Measurements from ENCODE around the gene CHPF2.

CHPF2 gene

DNA sequence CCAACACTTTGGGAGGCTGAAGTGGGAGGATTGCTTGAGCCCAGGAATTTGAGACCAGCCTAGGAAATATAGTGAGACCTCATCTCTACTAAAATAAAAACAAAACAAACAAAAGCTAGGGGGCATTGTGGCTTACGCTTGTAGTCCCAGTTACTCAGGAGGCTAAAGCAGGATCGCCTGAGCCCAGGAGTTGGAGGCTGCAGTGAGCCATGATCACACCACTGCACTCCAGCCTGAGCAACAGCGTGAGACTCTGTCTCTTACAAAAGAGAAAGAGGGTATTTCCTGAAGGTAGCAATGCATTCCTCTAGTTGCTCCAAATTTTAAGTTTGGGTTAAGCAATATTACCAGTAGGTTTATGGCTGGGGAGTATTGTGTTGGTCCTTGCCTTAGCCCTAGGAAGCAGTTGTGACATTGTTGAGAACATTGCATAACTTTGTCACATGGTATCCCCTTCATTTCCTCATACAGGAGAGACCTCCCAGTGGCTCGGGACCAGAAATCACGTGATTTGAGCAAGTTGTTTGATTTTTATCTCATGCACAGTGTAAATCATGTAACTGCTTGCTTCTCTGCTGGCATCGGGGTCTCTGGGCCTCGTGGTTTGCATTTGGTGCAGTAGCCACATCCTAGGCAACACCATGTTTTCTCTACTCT is 39.5 kb downstream of the CHPF2 start:
- peak; percentile 36 to 48 for DNase-seq

DNA sequence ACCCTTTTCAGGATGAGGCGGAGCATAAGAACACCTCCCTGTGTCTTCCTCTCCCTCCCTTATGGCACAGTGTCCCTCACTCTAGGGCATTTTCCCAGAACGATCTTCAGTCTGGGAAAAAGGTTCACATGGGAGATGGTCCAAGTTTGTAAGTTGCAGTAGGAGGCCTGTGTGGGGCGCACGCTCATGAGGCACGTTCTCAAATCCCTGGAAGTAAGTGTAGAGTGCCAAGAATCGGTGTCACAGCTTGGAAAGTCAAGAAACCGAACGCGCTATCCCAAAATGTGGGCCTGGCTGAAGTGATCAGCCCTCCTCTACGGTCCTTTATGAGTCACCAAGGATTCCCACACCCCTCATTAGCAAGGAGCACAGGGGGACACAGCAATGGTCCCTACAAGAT is 40.1 kb downstream of the CHPF2 start:
- DNase-seq = no peak

DNA sequence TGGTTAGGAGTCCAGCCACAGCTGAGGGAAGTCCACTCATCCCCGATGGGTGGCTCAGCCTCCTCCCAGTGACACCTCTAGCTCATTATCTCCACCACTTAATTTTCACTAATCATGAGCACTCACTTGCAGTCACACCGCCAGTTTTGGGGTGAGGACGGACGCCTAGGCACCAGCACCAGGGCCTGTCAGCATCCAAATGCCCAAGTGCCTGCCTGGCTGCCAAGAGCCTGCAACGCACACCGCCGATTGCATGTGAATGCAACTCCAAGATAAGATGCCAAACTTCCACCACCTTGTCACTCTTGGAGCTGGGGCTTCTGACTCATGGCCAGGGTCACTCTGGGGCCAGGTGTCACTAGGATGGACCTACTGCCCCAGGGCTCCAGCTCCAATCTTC is 40.6 kb downstream of the CHPF2 start:
- no peak for DNase-seq

DNA sequence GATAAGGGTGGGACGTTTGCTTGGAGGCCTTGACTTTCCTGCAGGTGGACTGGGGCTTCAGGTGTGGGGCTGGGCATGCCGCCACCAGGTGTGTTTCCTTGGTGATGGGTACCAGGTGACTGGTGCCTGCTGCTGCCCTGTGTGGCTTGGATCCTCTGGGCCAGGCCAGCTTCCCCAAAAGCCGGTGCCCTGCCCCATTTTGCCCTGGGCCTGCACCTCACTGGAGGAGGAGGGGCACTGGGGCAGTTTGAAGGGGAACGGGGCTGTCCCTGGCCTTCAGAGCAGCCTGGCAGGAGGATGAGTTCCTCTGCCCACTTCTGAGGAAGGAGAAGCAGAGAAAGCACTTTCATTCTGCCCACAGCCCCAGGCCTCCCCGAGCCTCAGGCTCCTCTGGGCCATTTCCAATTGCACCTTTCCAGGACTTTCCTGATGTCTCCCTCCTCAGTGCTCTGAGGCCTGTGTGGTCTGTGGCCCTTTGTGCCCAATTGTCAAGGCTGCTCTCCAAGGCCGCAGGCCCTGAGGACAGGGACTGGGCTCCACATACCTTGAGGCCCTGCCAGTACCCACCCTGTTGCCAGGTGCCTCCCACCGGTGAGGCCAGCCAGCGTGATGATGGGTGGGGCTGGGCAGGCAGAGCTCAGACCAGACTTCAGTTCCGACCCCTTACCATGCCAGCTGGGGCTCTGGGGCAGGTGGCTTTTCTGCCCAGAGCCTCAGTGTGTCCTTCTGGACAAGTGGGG is 41.5 kb downstream of the CHPF2 start:
- DNase-seq = peak in 1 of 2 donors; percentile 50

DNA sequence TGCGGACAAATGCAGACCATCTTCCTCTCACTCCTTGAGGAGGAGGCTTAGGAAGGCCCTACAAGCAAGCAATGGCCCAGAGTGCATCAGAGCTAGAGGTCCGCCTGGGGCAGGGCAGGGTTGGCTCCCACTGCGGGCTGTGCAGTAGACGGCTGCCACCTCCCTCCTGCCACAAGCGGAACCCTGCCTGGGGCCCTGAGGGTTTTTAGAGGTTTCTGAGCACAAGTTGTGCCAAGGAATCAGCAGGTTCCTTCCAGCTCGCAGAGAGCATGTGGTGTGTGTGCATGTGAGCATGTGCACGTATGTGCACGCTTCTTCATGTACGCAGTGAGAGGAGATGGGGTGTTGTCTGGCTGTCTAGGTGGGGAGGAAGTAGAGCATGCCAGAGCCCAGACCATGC is 42.1 kb downstream of the CHPF2 start:
- DNase-seq = no peak

DNA sequence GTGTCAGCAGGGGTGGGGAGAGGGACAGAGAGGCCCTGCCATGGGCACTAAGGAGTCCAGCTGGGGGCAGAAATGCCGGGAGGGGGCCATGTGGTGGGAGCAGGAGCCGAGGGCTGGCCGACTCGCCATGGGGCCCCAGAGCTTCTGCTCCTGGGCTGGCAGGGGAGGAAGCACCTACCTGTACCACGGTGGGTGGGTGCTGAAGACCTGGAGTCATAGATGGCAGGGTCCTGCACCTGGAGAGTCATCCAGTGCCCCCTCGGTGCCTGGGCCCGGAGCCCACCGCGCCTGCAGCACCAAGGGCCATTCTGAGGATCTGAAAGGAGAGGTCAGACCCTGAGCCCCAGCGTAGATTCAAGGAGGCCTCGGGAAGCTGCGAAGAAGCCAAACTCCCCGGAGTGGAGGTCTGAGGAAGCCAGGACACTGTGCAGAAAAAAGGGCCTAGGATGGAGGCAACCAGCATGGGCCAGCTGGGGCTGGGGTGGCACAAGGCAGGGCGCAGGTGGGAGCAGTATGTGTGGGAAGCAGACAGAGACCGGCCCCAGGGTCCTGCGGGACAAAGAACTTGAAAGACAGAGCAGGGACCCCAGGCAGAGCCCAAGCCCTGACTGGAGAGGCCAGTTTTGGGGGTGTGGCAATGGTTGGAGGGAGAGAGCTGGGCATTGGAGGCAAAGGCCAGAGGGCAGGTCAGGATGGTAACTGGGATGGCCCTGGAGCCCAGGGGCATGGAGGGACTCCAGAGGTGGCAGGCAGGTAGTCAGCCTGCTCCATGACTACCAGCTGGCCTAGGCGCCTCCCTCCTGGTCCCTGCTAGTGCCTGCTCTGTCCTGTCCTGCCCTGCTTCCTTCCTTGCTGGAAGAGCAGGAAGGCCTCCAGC is 42.9 kb downstream of the CHPF2 start:
- DNase-seq = no peak

DNA sequence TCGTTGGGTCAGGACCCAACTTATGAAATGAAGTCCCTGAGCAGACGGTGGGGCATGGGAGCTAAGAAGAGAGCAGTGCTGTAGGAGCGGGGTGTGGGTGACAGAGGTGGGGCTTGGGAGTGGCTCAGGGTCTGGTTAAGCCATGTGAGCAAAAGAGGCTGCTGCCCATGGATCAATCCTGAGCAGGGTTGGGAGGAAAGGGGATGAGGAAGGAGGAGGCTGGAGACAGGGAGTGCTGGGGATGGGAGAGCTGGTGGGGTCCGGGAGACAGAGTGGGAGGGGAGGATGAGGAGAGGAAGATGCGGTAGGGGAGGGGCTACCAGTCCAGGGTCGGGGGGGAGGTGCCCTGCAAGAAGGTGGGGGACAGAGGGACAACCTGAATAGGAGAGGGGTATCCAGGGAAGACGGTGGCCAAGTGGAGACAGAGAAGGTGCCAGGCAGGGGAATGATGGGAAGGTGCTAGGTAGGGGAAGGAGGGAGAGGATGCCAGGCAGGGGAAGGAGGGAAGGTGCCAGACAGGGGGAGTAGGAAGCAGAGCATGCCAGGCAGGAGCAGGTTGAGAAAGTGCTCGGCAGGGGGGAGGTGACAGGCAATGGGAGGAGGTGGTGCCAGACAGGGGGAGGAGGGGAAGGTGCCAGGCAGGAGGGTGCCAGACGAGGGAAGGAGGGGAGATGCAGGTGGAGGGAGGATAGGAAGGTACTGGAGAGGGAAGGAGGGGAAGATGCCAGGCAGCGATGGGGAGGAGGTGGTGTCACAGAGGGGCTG is 43.7 kb downstream of the CHPF2 start:
- peak in 1 of 2 donors; percentile 10 for DNase-seq

DNA sequence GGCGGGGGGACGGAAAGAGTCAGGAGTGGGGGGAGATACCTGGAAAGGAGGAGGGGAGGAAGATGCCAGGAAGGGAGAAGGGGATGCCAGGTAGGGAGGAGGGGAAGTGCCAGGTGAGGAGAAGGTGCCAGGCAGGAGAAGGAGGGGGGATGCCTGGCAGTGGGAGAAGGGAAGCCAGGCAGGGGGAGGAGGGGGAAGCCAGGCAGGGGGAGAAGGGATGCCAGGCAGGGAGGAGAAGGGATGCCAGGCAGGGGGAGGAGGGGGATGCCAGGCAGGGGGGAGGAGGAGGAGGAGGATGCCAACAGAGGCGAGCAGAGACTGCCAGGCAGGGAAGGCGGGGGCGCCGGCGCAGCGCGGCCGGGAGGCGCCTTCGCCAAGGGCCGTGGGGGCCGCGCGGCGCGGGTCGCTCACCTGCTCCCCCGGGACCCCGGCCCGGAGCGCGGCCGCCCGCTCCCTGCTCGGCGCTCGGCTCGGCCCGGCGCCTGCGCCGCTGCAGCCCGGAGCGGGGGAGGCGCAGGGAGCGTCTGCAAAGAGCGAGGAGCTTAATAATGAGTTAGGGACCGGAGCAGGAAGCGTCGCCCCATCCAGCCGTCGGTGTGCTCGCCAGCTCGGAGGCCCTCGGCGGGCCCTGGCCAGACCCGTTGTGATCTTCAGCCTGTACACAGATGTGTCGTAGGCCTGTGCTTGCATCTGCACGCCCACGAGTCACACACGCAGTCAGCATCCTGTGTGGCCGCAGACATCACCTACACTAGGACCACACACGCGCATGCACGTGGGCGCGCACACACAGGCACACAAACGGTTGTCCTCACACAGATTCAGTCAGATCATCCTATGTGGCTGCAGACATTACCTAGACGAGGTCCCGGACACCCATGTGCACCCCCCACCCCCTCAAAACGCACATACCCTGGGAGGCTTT is 44.6 kb downstream of the CHPF2 start:
- peak; percentile 59 to 62 for DNase-seq

DNA sequence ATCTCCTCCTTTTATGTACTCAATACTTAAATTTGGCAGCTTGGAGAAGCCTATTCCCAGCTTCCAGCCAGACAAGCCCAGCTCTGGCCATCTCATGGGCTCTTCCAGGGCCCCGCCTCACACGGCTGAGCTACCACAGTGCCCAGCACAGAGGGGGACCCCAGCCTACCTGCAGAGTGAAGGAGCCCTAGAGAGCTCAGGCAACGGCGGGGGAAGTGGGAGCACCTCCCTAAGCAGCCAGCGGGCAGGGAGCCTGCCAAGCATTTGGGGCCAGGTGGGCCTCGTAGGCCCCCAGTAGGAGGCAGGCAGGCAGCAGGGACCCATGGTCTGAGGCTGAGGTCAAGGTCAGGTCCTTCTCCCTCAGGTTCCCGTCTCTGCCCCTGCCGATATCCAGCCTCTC is 45.3 kb downstream of the CHPF2 start:
- DNase-seq = no peak

DNA sequence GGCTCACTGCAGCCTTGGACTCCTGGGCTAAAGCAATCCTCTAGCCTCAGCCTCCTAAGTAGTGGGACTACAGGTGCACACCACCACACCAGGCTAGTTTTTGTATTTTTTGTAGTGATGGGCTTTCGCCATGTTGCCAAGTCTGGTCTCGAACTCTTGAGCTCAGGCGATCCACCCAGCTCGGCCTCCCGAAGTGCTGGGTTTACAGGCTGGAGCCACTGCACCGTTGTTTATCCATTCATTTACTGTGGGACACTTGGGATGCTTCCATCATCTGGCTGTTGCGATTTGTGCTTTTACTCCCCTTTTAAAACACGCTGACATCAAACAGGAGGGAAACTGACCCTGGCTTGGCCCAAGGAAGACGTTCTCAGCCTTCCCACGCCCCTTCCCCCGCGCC is 46.7 kb downstream of the CHPF2 start:
- DNase-seq = no peak

DNA sequence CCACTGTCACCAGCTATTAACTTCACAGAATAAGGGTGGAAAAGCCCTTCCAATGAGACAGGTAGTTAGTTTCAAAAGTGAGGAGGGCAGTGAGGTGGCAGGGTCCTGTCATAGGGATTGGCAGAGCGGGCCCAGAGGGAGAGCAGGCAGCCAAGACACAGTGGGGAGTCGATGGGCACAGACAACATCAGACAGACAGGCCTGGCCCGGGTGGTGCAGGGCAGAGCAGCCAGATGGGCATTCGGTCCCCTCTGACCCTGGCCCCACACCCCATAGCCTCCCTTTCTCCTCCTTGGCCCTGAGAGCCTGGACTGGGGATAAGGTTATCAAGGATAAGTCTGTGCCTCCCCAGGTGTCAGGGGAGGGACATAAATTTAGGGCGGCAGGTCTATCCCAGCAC is 47.6 kb downstream of the CHPF2 start:
- no peak for DNase-seq

DNA sequence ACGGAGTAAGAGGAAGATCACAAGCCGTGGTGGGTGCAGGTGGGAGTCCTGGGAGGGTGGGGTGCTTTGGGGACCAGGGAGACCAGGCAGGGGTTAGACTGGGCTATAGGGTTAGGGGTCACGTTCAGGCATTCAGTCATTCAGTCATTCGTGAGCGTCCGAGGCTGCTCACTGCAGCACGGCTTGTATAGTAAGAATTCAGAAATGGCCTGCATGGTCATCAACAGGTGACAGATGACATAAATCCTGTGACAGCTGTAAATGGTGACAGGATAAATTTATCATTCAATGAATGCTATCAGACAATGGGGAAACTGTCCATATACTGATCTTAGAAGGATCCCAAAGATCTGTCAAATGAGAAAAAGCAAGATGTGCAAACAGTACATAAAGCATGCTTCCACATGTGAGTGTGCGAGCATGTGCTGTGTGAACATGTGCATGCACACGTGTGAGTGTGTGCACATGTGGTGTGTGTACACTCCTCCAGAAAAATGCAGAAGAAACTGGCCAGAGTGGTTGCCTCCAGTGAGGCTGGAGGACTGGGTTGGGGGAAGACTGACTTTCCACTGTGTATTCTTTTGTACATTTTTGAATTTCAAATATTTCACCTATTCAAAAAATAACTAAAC is 48.2 kb downstream of the CHPF2 start:
- DNase-seq = no peak

DNA sequence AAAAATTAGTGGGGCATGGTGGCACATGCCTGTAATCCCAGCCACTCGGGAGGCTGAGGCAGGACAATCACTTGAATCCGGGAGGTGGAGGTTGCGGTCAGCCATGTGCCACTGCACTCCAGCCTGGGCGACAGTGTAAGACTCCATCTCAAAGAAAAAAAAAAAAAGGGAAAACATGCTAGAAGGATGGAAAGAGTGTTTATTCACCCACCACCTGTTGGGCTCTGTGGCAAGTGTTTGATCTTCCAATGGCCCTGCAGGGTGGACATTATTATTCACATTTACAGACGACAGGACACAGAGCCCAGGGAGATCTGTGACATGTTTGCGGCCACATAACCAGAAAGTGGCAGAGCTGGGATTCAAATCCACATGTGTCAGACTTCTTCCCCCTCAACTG is 49.4 kb downstream of the CHPF2 start:
- DNase-seq = no peak

DNA sequence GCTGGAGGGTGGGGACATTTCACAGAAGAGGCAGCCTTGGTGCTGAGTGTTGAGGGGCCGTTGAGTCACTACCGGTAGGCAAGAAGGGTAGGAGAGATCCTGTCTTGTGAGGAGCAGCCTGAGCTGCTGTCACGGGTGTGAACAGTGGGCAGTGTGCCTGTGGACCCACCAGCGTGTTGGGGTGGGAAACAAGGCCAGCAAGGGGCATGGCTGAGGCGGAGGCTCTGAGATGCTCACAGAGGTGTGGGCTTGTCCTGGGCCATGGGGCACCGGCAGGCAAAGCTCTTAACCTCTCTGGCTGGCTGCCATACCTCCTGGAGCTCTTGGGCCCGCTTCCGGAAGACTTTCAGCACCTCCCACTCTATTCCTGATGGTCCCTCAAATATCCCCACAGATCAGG is 49.8 kb downstream of the CHPF2 start:
- no peak for DNase-seq

DNA sequence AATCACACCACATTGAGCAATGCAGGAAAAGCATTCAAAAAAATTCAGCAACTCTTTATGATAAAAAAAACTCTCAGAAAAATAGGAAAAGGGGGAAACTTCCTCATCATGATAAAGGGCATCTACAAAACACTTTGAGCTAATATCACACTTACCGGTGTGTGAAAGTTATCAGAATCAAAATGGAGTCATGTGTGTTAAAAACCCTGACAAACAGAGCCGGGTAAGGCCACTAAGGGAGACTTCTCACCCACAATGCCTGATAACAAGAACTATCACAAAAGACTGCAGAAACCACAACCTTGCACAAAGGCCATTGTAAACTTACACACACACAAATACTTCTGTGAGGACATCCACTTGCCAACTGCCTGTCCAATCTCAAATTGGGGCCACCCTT is 51.0 kb downstream of the CHPF2 start:
- no peak for DNase-seq

DNA sequence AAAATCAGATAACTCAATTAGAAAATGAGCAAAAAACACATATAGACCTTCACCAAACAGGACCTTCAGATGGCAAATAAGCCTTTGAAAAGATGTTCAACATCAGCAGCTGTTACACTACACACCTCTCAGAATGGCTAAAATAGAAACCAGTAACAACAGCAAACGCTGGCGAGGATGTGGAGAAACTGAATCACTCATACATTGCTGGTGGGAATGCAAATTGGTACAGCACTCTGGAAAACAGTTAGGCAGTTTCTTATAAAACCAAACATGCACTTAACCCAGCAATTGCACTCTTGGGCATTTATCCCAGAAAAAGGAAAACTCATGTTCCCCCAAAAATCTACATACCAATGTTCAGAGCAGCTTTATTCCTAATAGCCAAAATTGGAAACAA is 53.9 kb downstream of the CHPF2 start:
- no peak for DNase-seq

Measured in CD4-positive, alpha-beta T cell treated with Interleukin-4 for 1 hour (primary cell).